GM19240 (cell line): ENCODE measurements around the gene UCN.
"Not testable (repeated sequence)": the region's sequence is repeated elsewhere in the genome, so short reads cannot be mapped to it uniquely, and the experiment has no call there.

Source experiments
- DNase-seq: peaks from one replicate; pipeline ENCODE4 v3.0.0; 2011; ENCODE audit warnings: low spot score; ENCODE audit not compliant: insufficient read length

UCN gene

DNA sequence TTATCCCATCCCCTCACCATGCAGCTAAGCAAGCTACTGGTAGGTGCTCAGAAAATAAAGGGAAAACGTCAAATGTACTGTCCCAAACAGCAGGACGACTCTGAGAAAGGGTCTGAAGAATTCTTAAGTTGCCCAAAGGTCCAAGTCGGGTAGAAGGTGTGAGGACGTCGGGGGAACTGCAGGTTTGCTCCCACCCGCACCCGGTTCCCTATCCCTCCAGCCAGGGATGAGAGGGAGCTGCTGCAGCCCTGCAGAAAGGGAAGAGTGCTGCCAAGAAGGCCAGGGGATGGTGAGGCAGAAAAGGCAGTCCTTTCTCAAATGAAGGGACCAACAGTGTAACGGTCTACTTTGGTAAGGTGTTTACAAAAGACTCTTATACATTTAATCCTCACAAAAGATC, 6.9 kb upstream of the UCN start:
- DNase-seq, result no peak

DNA sequence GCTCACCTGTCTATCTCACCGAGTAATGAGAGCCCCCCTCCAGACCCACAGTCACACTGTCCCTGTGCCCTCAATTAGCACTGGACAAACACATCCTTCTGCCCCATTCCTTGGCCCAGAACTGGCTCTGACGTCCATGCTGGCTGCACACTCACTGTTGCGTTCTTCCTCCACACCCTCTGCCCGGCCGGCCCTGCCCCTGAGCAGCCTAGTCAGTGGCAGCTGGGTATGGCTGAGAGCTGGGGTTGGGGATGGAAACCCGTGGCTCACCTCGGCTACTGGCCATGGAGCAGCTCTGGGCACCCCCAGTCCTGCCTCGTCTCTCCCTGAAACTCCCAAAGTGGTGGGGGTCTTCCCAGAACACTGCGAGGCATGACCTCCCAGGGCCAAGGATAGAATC, 6.5 kb upstream of the UCN start:
- DNase-seq, result no peak

DNA sequence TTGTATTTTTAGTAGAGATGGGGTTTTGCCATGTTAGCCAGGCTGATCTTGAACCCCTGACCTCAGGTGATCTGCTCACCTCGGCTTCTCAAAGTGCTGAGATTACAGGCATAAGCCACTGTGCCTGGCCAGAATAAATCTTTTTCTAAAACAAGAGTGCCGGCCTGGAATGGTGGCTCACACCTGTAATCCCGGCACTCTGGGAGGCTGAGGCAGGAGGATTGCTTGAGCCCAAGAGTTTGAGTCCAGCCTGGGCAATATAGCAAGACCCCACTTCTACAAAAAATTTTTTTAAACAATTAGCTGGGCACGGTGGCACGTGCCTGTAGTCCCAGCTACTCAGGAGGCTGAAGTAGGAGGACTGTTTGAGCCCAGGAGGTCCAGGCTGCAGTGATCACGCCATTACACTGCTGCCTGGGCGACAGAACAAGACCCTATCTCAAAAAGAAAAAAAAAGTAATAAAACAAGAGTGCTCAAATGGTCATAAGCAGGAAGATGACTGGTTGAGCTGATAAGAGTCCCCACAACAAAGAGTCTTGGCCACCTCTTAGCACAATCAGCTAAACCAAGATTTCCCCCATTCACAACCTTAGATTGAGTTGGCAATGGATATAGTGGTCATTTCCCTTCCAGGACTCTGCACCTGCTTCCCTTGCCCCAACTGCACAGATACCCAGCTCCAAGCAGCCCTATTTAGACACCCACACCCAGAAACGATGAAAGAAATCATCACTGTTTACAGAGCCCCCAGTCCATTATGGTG, 5.8 kb upstream of the UCN start:
- no peak for DNase-seq

DNA sequence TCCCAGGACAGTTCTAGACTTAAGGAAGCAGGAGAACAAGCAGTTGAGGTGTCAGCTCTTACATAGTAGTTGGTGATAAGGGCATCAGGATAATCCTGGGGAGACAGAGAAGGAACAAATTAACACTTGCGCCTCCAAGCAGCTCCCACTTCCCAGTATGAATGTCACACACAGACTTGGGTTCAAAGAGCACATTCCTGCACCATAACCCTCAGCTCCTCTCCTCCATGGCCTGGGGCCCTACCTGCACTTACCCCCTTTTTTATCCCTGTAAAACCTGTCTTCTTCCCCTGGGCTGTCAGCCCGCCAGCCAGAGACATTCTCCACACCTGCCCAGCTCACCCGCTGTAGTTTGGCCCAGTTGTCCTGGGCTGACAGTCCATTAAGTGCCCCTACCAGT, 3.9 kb upstream of the UCN start:
- no peak for DNase-seq

DNA sequence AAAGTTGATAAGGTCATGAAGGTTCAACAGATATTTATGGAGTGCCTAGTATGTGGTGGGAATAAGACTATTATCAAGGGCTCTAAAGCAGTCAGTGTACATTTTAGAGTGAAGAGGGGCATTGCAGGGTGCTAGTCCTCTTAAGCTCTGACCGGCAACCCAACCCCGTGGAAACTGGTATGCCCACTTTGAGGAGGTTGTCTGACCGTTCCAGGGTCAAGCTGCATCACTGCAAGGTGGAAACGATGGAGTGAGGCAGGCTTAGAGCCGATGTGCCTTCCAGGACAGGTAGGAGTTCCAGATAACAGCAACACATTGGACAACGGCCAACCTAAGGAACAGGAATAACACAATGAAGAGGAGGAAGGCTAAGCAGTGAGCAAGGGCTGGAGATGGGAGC, 1.4 kb upstream of the UCN start:
- DNase-seq, result no peak

DNA sequence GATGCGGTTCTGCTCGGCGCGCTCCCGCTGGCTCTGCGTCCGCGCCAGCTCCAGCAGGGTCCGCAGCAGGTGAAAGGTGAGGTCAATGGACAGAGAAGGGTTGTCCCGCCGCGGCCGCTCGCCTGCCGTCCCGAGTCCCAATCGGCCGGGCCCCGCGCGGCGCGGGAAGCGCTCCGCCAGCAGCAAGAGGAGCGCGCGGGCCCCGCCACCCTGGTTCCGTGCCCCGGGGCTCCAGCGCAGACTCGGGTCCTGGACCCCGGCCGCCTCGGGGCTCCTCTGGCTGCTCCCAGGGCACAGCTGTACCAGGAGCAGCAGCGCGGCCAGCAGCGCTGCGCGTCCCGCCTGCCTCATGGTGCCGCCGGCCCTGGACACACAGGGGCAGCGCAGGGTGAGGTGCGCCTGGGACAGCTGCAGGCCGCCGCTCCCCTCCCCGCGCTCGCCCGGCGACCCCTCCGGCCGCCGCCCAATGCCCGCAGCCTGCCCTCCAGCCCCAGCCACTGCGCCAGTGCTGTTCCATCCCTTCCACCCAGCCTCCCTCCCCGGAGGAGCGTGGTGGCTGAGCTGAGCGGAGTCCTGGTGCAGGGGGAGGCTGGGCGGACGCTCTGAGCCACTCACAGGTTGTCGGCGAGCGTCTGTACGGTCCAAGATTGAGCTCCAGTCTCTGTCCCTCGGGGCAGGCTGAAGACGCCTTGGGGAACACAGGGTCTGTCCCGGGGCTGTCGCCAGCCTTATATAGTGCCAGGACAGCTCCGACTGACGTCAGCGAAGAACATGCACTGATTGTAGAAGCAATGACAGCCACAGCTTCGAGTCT, 493 bp downstream of the UCN start:
- no peak for DNase-seq

DNA sequence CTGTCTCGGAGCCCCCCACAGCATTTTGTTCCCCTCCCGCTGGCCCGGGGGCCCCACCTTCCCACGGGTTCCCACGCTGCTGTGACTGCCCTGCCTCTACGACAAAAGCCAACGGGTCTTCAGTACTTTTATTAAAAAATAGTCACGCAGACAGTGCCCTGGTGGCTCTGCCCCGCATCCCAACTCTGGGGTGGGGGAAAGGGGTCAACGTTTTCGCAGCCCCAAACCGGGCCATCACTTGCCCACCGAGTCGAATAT, 1.0 kb downstream of the UCN start:
- DNase-seq, result no peak

DNA sequence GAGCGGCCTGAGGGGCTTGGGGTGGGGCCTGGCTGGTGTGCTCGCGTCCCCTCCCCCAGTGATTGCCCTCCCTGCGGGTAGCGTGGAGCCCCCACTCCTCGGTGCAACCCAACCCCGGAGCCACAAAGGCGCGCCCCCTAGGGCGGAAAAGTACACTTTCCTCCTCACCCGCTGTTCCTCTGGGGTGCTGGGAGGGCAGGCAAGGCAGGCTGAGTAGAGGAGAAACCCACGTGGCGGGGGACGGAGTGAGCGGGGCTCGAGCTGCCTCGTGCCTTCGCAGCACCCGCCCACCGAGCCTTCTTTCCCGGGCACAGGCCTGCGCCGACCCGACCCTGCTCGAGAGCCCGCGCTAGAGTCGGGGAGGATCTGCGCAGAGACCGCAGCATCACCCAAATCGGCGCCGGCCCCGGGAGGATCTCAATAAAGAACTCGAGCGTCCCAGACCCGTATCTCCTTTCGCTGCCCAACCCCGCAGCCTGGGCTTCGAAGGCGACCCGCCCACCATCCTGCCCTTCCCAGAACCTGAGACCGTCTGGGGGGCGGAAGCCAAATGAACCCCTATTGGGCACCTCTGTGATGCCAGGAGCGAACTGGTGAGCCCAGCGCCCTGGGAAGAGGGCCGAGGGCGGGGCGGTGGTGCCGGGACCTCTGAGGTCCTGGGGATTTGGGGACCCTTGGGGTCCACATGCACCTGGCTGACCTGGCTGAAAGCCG, 1.5 kb downstream of the UCN start:
- DNase-seq, result no peak

DNA sequence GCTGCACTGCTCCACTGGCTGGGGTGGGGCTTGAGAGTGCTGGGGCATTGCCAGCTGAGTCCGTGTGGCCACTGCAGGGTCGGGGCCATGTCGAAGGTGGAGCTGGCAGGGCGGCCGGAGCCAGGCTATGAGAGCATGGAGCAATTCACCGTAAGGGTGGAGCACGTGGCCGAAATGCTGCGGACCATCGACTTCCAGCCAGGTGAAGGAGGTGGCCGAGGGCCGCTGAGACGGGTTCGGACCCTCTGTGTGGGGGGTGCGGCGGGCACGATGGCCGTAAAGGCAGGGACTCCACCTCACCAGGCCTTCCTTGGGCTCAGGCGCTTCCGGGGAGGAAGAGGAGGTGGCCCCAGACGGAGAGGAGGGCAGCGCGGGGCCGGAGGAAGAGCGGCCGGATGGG, 2.1 kb downstream of the UCN start:
- no peak for DNase-seq

DNA sequence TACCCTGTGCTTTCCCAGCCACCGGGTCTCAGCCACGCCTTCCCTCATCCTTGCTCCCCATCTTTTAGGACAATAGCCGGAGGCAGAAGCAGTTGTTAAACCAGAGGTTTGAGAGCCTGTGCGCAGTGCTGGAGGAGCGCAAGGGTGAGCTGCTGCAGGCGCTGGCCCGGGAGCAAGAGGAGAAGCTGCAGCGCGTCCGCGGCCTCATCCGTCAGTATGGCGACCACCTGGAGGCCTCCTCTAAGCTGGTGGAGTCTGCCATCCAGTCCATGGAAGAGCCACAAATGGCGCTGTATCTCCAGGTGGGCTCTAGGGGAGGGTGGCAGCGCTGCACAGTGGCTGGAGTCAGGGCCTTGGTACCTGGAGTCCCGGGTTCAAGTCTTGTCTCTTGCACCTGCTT, 2.7 kb downstream of the UCN start:
- DNase-seq, result no peak

DNA sequence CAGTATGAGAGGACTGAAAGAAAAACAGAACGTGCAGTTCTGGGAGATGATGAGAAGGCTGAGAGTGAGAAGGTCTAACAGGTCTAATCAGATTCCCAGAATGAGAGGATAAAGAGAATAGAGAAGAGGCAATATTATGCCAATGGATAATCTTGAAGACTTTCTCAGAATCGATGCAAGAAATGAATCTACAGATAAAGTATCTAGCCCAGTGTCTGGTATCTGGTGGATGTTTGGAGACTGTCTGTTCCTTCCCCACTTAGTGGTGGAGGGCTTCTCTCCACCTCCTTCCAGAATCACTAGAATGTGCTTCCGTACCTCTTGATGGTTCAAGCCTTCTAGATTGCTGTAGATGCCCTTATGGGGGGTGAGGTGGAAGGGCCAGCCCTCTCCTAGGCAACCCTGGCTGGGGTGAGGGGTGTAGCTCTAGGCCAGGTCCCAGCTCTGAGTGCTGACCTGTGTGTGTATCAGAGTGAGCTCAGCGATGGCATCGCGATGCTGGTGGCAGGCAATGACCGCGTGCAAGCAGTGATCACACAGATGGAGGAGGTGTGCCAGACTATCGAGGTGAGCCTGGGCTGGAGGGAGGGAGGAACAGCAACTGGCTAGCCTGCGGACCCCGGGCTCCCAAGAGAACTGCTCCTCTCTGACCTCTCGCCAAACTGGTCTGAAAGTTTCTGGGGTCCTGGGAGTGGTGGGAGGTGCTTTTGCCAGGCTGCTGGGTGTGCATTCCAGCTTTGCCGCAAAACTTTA, 3.6 kb downstream of the UCN start:
- DNase-seq, result no peak

DNA sequence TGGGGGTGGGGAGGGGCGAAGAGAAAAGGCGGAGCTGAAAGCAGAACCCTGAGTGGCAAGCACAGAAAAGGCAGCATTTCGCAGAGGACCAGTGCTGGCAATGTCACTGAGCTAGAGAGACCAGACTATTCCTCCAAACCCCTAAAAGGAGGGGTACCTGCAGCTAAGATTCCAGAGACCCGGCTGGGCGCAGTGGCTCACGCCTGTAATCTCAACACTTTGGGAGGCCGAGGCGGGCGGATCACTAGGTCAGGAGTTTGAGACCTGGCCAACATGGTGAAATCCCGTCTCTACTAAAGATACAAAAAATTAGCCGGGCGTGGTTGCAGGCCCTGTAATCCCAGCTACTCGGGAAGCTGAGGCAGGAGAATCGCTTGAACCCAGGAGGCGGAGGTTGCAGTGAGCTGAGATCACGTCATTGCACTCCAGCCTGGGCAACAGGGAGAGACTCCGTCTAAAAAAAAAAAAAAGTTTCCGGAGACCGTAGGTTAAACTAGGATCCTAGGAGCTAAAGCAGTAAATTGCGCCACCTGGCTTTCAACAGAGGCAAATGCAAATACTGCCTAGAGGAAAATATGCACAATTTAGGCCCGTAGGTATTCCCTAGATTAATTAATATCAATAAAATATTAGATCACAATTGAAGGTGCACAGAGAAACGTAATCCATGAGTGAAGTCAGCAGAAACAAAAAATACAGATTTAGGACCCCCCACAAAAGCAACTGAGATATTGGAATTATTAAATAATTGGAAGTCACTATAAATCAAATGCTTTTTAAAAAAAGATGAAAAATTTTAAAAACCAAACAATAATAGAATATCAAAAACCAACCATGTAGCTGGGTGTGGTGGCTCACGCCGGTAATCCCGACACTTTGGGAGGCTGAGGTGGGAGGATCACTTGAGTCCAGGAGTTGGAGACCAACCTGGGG, 4.9 kb downstream of the UCN start:
- DNase-seq, result peak; percentile 48

DNA sequence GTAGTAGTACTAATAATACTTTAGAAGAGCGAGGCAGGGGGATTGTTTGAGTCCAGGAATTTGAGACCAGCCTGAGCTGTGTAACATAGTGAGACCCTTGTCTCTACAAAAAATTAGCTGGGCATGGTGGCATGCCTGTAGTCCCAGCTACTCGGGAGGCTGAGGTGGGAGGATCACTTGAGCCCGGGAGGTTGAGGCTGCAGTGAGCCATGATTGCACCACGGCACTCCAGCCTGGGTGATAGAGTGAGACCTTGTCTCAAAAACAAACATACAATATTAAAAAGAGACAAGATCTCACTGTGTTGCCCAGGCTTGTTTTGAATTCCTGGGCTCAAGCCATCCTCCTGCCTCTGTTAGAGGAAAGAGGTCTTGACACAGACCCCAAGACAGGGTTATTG, 7.6 kb downstream of the UCN start:
- not testable (repeated sequence) for DNase-seq

DNA sequence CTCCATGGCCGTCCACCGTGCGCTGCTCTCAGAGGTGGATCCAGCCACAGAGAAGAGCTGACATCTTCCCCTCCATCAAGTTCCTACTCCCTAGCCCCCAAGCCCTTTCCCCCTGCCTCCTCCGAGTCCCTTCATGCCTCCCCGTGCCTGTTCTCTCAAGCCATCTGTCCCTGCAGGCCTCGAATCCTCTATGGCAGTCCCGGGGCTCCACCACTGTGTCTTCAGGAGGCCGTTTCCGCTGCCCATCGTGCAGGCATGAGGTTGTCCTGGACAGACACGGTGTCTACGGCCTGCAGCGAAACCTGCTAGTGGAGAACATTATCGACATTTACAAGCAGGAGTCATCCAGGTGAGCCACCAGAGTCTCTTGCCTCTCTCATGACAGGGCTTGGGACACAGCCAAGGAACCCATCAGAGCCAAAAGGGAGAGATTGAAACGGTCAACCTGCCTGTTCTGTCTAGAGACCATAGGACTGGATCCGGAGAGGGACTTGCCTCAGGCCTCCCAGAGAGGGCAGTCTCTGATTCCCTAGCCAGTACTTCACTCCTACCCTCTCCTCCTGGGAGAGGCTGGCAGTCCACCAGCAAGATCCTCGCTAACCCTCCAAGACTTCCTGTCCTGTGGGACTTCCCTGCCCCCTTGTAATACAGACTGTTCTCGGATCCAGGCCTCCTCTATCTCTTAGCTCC, 9.7 kb downstream of the UCN start:
- DNase-seq, result no peak

DNA sequence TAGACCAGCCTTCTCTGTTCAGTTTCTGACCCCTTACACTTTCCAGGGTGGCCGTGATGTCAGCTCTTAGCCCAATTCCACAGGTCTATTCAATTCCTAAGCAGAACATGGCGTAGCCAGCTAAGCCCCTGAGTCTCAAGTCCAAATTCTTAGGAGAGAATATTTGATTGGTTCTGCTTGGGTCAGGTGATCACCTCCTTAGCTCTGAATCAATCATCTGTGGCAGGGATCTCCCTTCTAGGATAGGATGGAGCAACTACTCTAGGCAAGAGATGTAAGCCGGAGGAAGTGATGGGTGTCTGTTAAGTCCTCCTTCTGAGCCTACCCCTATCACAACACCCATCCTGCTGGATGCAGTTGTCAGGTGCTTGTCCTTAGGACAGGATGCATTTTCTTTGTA, 11.1 kb downstream of the UCN start:
- DNase-seq, result no peak

DNA sequence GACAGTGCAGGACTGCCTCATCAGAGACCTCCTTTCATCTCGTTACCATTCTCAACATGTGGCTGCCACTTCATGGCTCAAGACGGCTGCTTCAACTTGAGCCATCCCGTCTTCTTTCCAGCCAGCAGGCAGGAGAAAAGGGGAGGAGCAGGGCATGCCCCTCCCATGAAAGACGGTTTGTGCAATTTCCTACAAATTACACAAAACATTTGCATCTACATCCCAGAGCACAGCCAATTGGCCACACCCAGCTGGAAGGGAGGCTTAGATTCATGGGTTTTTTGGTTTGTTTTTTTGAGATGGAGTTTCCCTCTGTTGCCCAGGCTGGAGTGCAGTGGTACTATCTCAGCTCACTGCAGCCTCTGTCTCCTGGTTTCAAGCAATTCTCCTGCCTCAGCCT, 11.8 kb downstream of the UCN start:
- no peak for DNase-seq

DNA sequence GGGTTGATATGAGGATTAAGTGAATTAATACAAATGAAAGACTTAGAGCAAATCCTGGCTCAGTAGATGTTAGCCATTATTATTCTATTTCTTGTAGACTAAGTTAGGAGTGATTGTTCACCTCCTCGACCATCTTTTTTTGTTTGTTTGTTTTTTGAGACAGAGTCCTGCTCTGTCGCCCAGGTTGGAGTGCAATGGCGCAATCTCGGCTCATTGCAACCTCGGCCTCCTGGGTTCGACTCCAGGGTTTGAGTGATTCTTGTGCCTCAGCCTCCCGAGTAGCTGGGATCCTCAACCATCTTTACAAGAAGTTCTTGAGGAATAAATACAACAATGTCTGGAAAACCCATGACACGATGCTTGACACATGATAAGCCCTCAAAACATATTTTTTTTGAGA, 13.3 kb downstream of the UCN start:
- DNase-seq, result no peak

DNA sequence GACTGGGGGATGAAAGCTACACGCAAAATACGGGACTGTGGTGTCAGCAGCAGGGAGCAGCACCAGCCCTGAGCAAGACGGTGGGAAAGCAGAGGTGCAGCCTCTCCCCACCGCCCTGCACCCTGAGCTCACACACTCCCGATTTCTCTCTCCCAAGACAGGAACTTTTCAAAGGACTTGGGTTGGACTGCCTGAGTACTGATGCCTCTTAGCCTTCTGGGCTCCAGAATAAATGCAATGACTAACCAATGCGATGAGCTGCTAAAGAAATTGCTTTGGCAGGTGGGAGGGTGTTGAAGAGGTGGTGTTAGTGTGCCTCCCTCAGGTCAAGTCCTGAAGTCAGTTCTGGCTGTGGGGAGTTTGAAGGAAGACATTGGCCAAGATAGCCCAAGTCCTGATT, 16.4 kb downstream of the UCN start:
- no peak for DNase-seq

DNA sequence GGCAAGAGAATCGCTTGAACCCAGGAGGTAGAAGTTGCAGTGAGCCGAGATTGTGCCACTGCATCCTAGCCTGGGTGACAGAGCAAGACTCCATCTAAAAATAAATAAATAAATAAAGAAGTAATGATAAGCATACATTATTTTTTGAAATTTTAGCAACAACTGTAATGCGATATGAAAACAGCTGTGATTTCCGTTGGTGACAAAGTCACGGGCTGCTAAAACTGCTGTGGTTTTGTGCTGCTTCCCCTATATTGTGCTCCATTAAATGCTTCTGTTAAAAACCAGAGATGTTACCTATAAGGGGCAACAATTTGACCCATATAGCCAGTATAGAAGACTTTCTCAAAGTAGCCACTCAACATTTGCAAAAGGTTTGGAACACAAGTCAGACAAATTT, 17.7 kb downstream of the UCN start:
- DNase-seq, result no peak

DNA sequence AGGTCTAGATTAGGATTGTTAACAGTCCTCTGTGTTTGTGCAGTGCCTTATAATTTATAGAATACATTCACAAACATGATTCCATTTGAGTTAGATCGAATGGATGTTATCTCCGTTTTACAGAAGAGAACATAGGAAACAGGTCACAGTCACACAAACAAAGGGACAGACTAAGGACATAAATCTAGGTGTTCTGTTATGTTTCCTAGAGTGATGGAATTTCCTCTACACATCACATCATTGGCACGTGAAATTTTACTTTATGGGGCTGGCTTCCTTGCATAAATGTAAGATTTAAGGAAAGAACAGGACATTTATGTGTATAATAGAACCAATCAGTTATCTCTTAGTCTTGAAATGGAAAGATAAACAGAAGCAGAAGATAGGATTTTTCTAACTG, 19.6 kb downstream of the UCN start:
- no peak for DNase-seq
